ENCODE measurements around the gene KLHL24. TPM values are rescaled to one million over a fixed set of nuclear protein-coding genes. Genes with fewer than 3 reads are reported as not detected.

The KLHL24 gene
- total RNA-seq, 4 donors from 2014 or later: 28.4 to 108 (median 65.4) TPM

GRCh38 chr3:183731611-183732010, 96.2 kb downstream of the KLHL24 start:
- in situ Hi-C loops (cut with MboI; ENCODE audit: low pct_ligation_motif_present in 1 of 4, low pct_unique_long_range_greater_than_20kb in 1 of 4, low sequenced_read_pairs in 3 of 4): no loop called here
- intact Hi-C loops (cut with DNase I; ENCODE audit: low total_unique reads): no loop called here
- WGBS, 2 donors (ENCODE audit: low coverage in 1 of 2): 59 to 69% methylated on average over 4 to 5 of the region's 5 CpGs
- Histone ChIP-seq H3K27me3 (no peaks in the 10 kb centered on the region), H3K9me3 (no peaks in the 10 kb centered on the region), H3K36me3 (peaks cover 0 to 31% (median 4%) of the 10 kb centered on the region in 4 donors), H3K4me1 (peaks cover 0 to 5% (median 2%) of the 10 kb centered on the region in 4 donors), H3K27ac (no peak overlapping the region), H3K4me3 (no peak overlapping the region)
- no peak for TF ChIP-seq POLR2A (IDR thresholded peaks at IDR 0.05)
- no peak for TF ChIP-seq CTCF (IDR thresholded peaks at IDR 0.05)
- TF ChIP-seq EP300 (IDR thresholded peaks at IDR 0.05; ENCODE audit: low read depth): no peak
- peak; percentile 12 for DNase-seq

- 85 to 86% methylated on average over 6 to 7 of the region's 7 CpGs for WGBS, 2 donors (ENCODE audit: low coverage in 1 of 2)
- H3K27ac ChIP-seq: no peak overlapping the region
- H3K36me3 ChIP-seq: peaks cover 0 to 24% (median 4%) of the 10 kb centered on the region in 4 donors
- no peak overlapping the region for H3K4me3 ChIP-seq
- no peaks in the 10 kb centered on the region for H3K27me3 ChIP-seq
- H3K9me3 ChIP-seq: no peaks in the 10 kb centered on the region
- no peak for DNase-seq
- TF ChIP-seq EP300 (IDR thresholded peaks at IDR 0.05; ENCODE audit: low read depth) (no peak), POLR2AphosphoS5 (IDR thresholded peaks at IDR 0.05) (no peak), POLR2A (IDR thresholded peaks at IDR 0.05) (no peak), CTCF (IDR thresholded peaks at IDR 0.05) (no peak)
- in situ Hi-C loops (cut with MboI; ENCODE audit: low pct_ligation_motif_present in 1 of 4, low pct_unique_long_range_greater_than_20kb in 1 of 4, low sequenced_read_pairs in 3 of 4) (no loop called here), intact Hi-C loops (cut with DNase I; ENCODE audit: low total_unique reads) (no loop called here)
- peaks cover 0 to 5% (median 2%) of the 10 kb centered on the region in 4 donors for H3K4me1 ChIP-seq
Measured at GRCh38 chr3:183733553-183733952, 98.1 kb downstream of the KLHL24 start.

Other genes with a start within 250 kb of the KLHL24 start
- gene MCF2L2, start 207.0 kb upstream of the KLHL24 start, total RNA-seq: 1 to 10 TPM in 3 of 4 donors, under 1 TPM in 1; 0.20 to 3.7 (median 2.0) TPM
- gene KLHL6, start 79.9 kb upstream of the KLHL24 start, total RNA-seq: 10 to 100 TPM in 1 of 4 donors, 1 to 10 TPM in 2, under 1 TPM in 1; 0.60 to 17.0 (median 2.7) TPM
- gene YEATS2, start 62.2 kb downstream of the KLHL24 start, total RNA-seq: 10 to 100 TPM; 10.1 to 23.2 (median 16.1) TPM
- 1 to 10 TPM in 2 of 4 donors, not detected in 2; 1.4 to 2.1 TPM for gene MAP6D1, start 190.0 kb downstream of the KLHL24 start, total RNA-seq
- gene PARL, start 249.3 kb downstream of the KLHL24 start, total RNA-seq: 10 to 100 TPM; 27.3 to 61.3 (median 48.8) TPM